Ramos (cell line): ENCODE data around the gene TRANK1.
"Not testable (repeated sequence)": the region's sequence is repeated elsewhere in the genome, so short reads cannot be mapped to it uniquely, and the experiment has no call there.

Experiments used
- in situ Hi-C: fragments of 300-500 bp; cut with MboI; formaldehyde crosslinking; loops from one replicate; pipeline ENCODE4 v1.14.3; 2022; ENCODE audit warnings: low sequenced_read_pairs; ENCODE audit not compliant: unreplicated experiment

TRANK1 gene

GRCh38 chr3:36959821-36960220 lies 15.0 kb upstream of the TRANK1 start:
- in situ Hi-C loops = loop anchor here (10.0 kb wide), 1 partner anchor 225 kb away; no protein-coding TSS in a partner anchor

GRCh38 chr3:36957862-36958686 lies 13.2 kb upstream of the TRANK1 start:
- in situ Hi-C loops = no loop called here

- in situ Hi-C loops = no loop called here
These were observed 12.2 kb upstream of the TRANK1 start for GRCh38 chr3:36957063-36957462.

- in situ Hi-C loops = no loop called here
These were observed 11.3 kb upstream of the TRANK1 start for GRCh38 chr3:36956155-36956554.

- in situ Hi-C loops = no loop called here
These were observed 9.7 kb upstream of the TRANK1 start for GRCh38 chr3:36954452-36955134.

GRCh38 chr3:36947814-36948213 lies 3.0 kb upstream of the TRANK1 start:
- in situ Hi-C loops = not testable (repeated sequence)

GRCh38 chr3:36945333-36945980 lies 603 bp upstream of the TRANK1 start:
- in situ Hi-C loops = no loop called here

- in situ Hi-C loops = no loop called here
These were observed 728 bp downstream of the TRANK1 start for GRCh38 chr3:36944012-36944640.

- in situ Hi-C loops = no loop called here
These were observed 1.3 kb downstream of the TRANK1 start for GRCh38 chr3:36943601-36944000.

GRCh38 chr3:36942638-36943248 lies 2.1 kb downstream of the TRANK1 start:
- in situ Hi-C loops = no loop called here

GRCh38 chr3:36941658-36942057 lies 3.2 kb downstream of the TRANK1 start:
- in situ Hi-C loops = no loop called here

GRCh38 chr3:36941162-36941561 lies 3.7 kb downstream of the TRANK1 start:
- in situ Hi-C loops = no loop called here

- in situ Hi-C loops = no loop called here
These were observed 7.4 kb downstream of the TRANK1 start for GRCh38 chr3:36937492-36937891.

GRCh38 chr3:36933540-36934296 lies 11.1 kb downstream of the TRANK1 start:
- in situ Hi-C loops = no loop called here

- in situ Hi-C loops = not testable (repeated sequence)
These were observed 13.4 kb downstream of the TRANK1 start for GRCh38 chr3:36931424-36931823.

GRCh38 chr3:36928220-36928619 lies 16.6 kb downstream of the TRANK1 start:
- in situ Hi-C loops = no loop called here

- in situ Hi-C loops = no loop called here
These were observed 18.5 kb downstream of the TRANK1 start for GRCh38 chr3:36926292-36926897.

- in situ Hi-C loops = loop anchor here (25.0 kb wide), 1 partner anchor 1263 kb away; no protein-coding TSS in a partner anchor
These were observed 19.9 kb downstream of the TRANK1 start for GRCh38 chr3:36924744-36925521.
